GM18909 (cell line): ENCODE data around the gene RUSF1.
"Not testable (repeated sequence)": the region's sequence is repeated elsewhere in the genome, so short reads cannot be mapped to it uniquely, and the experiment has no call there.

ENCODE experiments used
- ATAC-seq: cut with Tn5 transposase; IDR thresholded peaks from one replicate; pipeline ENCODE4 v1.9.1; 2021; ENCODE audit warnings: mild to moderate bottlenecking; ENCODE audit not compliant: unreplicated experiment, poor library complexity

RUSF1 gene

GRCh38 chr16:31458073-31458843 is 49.9 kb downstream of the RUSF1 start:
- peak; percentile 14 for ATAC-seq

GRCh38 chr16:31456988-31457360 is 51.2 kb downstream of the RUSF1 start:
- ATAC-seq, result no peak

GRCh38 chr16:31455601-31456314 is 52.4 kb downstream of the RUSF1 start:
- ATAC-seq, result no peak

GRCh38 chr16:31453255-31454204 is 54.7 kb downstream of the RUSF1 start:
- no peak for ATAC-seq

- no peak for ATAC-seq
Observed at GRCh38 chr16:31452631-31453106, 55.5 kb downstream of the RUSF1 start.

GRCh38 chr16:31451681-31452351 is 56.4 kb downstream of the RUSF1 start:
- peak; percentile 58 for ATAC-seq

- ATAC-seq, result no peak
Observed at GRCh38 chr16:31451201-31451600, 57.0 kb downstream of the RUSF1 start.

GRCh38 chr16:31445931-31446330 is 62.3 kb downstream of the RUSF1 start:
- ATAC-seq, result not testable (repeated sequence)

- ATAC-seq, result no peak
Observed at GRCh38 chr16:31441956-31442355, 66.2 kb downstream of the RUSF1 start.

GRCh38 chr16:31440516-31441184 is 67.5 kb downstream of the RUSF1 start:
- no peak for ATAC-seq

- ATAC-seq, result no peak
Observed at GRCh38 chr16:31439519-31439918, 68.7 kb downstream of the RUSF1 start.
